ENCODE data around the gene THAP7. TPM values are rescaled to one million over a fixed set of nuclear protein-coding genes. Genes with fewer than 3 reads are reported as not detected.

The THAP7 gene
- total and polyA plus RNA-seq, 9 of the 15 experiments (the other 6 are each of a cell fraction or from before 2014, with no cell fraction given): 7.9 to 263 (median 84.1) TPM

- TF ChIP-seq ZBTB2 (IDR thresholded peaks at IDR 0.05) (no peak), THAP12 (CRISPR knock-in tag; IDR thresholded peaks at IDR 0.05) (0 out of 2 replicates have a peak, but pooled peaks have one; percentile 7), HMGXB4 (CRISPR knock-in tag; IDR thresholded peaks at IDR 0.05) (peak; percentile 58; the same call in 1 of the 2 replicates), MLX (CRISPR knock-in tag; conservative IDR thresholded peaks at IDR 0.05) (0 out of 4 replicates have a peak, but pooled peaks of 1 of the 2 experiments have one; percentile 48), SIN3A (IDR thresholded peaks at IDR 0.05; ENCODE audit: borderline replicate concordance in 2 of 2, control insufficient read depth in 1 of 2, low read depth in 2 of 2, low read length in 2 of 2) (0 out of 4 replicates have a peak, but pooled peaks of 1 of the 2 experiments have one; percentile 28)
These were observed 12.4 kb downstream of the THAP7 start (continued) for GRCh38 chr22:20989323-20990138.
